ENCODE results near the gene IL1B.

IL1B gene

GRCh38 chr2:112848833-112849232 is 12.3 kb upstream of the IL1B start:
- no peaks in the 10 kb centered on the region for H4K20me1 ChIP-seq (ENCODE audit: insufficient read depth, low read length)
- no peaks in the 10 kb centered on the region for H3K9me3 ChIP-seq (ENCODE audit: low read length)
- no peaks in the 10 kb centered on the region for H3K36me3 ChIP-seq (ENCODE audit: insufficient read depth, low read length)
- no peaks in the 10 kb centered on the region; the same call in 1 of the 2 replicates for H3K27me3 ChIP-seq (ENCODE audit: insufficient read depth, low read length)
- H3K79me2 ChIP-seq (ENCODE audit: insufficient read depth, low read length) = no peaks in the 10 kb centered on the region
- H3K4me3 ChIP-seq (ENCODE audit: low read depth, low read length, poor library complexity, severe bottlenecking) = no peak overlapping the region
- H3K9me2 ChIP-seq (ENCODE audit: low read depth, low read length) = no peaks in the 10 kb centered on the region
- TF ChIP-seq EZH2 (IDR thresholded peaks at IDR 0.05; ENCODE audit: borderline replicate concordance, low read length) (no peak), CTCF (IDR thresholded peaks at IDR 0.05; ENCODE audit: low read length) (no peak)
- no peak overlapping the region for H3K9ac ChIP-seq (ENCODE audit: low read length)
- no peaks in the 10 kb centered on the region for H3K4me1 ChIP-seq (ENCODE audit: insufficient read depth, low read length, severe bottlenecking)
- no peaks in the 10 kb centered on the region for H3F3A ChIP-seq (ENCODE audit: insufficient read depth, low read length)
- no peak overlapping the region for H3K27ac ChIP-seq (ENCODE audit: low read depth, low read length, poor library complexity, severe bottlenecking)
- H3K4me2 ChIP-seq (ENCODE audit: low read length) = no peak overlapping the region
- no peak overlapping the region for H2AFZ ChIP-seq (ENCODE audit: low read length)

GRCh38 chr2:112846031-112846430 is 9.5 kb upstream of the IL1B start:
- H3K9me3 ChIP-seq (ENCODE audit: low read length) = no peaks in the 10 kb centered on the region
- H3K36me3 ChIP-seq (ENCODE audit: insufficient read depth, low read length) = no peaks in the 10 kb centered on the region
- no peaks in the 10 kb centered on the region for H3K79me2 ChIP-seq (ENCODE audit: insufficient read depth, low read length)
- H3K27ac ChIP-seq (ENCODE audit: low read depth, low read length, poor library complexity, severe bottlenecking) = no peak overlapping the region
- H3K4me1 ChIP-seq (ENCODE audit: insufficient read depth, low read length, severe bottlenecking) = no peaks in the 10 kb centered on the region
- H3F3A ChIP-seq (ENCODE audit: insufficient read depth, low read length) = no peaks in the 10 kb centered on the region
- H3K4me2 ChIP-seq (ENCODE audit: low read length) = no peak overlapping the region
- H4K20me1 ChIP-seq (ENCODE audit: insufficient read depth, low read length) = no peaks in the 10 kb centered on the region
- no peak for TF ChIP-seq EZH2 (IDR thresholded peaks at IDR 0.05; ENCODE audit: borderline replicate concordance, low read length)
- no peak for TF ChIP-seq CTCF (IDR thresholded peaks at IDR 0.05; ENCODE audit: low read length)
- no peak overlapping the region for H3K9ac ChIP-seq (ENCODE audit: low read length)
- H3K9me2 ChIP-seq (ENCODE audit: low read depth, low read length) = no peaks in the 10 kb centered on the region
- H2AFZ ChIP-seq (ENCODE audit: low read length) = no peak overlapping the region
- no peak overlapping the region for H3K4me3 ChIP-seq (ENCODE audit: low read depth, low read length, poor library complexity, severe bottlenecking)
- no peaks in the 10 kb centered on the region; the same call in 1 of the 2 replicates for H3K27me3 ChIP-seq (ENCODE audit: insufficient read depth, low read length)

GRCh38 chr2:112843836-112844235 is 7.3 kb upstream of the IL1B start:
- Histone ChIP-seq H3K4me3 (ENCODE audit: low read depth, low read length, poor library complexity, severe bottlenecking) (no peak overlapping the region), H3K9ac (ENCODE audit: low read length) (no peak overlapping the region), H3K4me2 (ENCODE audit: low read length) (no peak overlapping the region), H2AFZ (ENCODE audit: low read length) (no peak overlapping the region), H3K79me2 (ENCODE audit: insufficient read depth, low read length) (no peaks in the 10 kb centered on the region), H3K9me2 (ENCODE audit: low read depth, low read length) (no peaks in the 10 kb centered on the region), H4K20me1 (ENCODE audit: insufficient read depth, low read length) (no peaks in the 10 kb centered on the region), H3K36me3 (ENCODE audit: insufficient read depth, low read length) (no peaks in the 10 kb centered on the region), H3K4me1 (ENCODE audit: insufficient read depth, low read length, severe bottlenecking) (no peaks in the 10 kb centered on the region), H3F3A (ENCODE audit: insufficient read depth, low read length) (no peaks in the 10 kb centered on the region), H3K27me3 (ENCODE audit: insufficient read depth, low read length) (no peaks in the 10 kb centered on the region; the same call in 1 of the 2 replicates), H3K9me3 (ENCODE audit: low read length) (no peaks in the 10 kb centered on the region), H3K27ac (ENCODE audit: low read depth, low read length, poor library complexity, severe bottlenecking) (no peak overlapping the region)
- TF ChIP-seq EZH2 (IDR thresholded peaks at IDR 0.05; ENCODE audit: borderline replicate concordance, low read length) = no peak
- no peak for TF ChIP-seq CTCF (IDR thresholded peaks at IDR 0.05; ENCODE audit: low read length)

Measured in OCI-LY1 (cell line).